Stimulated activated CD8-positive, alpha-beta memory T cell treated with anti-CD3 and anti-CD28 coated beads, Interleukin-12 subunit alpha, Interleukin-12 subunit beta, amount 100 ng/mL, for 4 hours (primary cell): ENCODE measurements around the gene PLEK2.
"Not testable (repeated sequence)": the region's sequence is repeated elsewhere in the genome, so short reads cannot be mapped to it uniquely, and the experiment has no call there.

Source experiments
- DNase-seq: peaks from one replicate; pipeline ENCODE4 v3.0.0-alpha.2; 2020; ENCODE audit warnings: low read depth

PLEK2 gene

DNA sequence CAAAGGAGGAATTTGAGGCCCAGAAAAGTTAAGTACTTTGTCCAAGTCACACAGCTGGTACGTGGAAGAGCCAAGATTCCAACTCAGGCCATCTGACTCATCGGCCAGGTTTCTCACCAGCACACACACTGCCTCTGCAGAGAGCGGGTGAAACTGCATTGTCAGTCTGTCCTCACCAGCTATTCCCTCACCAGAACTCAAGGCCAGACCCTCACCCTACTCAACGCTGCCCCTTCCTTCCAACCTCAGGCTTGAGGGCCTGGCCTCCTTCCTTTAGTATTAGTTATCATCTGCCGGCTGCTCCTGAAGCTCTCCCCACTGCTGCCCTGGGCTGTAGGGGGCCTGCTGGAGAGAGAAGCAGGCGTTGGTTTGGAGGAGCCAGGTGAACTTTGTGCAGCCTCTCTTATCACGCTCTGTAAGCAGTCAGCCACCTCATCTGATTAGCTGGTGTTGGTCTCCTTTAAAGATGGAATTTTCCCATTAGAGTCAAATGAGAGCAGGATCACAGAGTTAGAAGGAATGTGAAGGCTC lies 16.6 kb upstream of the PLEK2 start:
- DNase-seq: no peak

DNA sequence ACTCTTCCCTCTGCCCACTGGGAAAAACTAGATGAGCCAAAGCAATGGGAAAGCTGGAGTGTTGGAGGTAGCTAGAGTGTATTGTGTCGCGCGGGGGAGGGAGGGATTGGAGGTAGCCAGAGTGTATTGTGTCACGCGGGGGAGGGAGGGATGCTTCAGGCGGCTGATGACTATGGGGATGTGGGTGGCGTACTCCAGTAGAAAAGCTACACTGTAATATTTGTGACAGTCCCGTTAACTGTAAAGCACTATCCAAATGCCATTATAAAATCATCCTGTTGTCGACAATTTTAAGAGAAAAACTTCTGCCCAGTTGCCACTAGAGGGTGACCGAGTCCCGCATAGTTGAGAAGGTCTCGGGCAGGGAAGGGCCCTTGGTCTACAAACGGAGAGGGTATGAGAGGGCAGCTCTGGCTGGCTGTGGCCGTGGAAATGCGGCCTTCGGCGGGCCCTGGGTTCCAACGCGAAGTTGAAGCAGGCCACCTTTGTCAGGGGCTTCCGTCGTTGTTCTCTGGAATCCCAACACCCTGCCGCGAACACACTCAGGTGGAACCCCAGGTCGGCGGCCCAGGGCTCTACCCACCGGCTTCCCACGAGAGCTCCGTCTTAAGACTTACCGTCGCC lies 15.1 kb upstream of the PLEK2 start:
- DNase-seq: peak; percentile 50

DNA sequence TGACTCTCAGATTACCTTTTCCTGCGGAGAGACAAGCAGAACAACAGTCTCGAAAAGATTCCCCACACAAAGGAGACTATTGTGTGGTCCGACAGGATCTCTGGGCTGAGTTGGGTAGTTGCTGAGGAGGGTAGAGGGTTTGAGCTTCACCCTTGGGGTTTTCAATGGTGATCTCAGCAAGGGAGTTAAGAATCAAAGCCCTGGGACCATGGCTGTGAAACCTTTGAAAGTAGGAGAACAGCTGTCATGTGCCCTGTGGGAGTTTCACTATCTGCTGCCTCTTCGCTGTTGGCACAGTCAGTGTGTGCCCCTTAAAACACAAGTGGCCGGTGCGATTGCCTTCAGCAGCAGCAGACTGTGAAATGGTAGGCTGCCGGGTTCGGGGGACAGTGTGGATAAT lies 14.2 kb upstream of the PLEK2 start:
- DNase-seq: no peak

DNA sequence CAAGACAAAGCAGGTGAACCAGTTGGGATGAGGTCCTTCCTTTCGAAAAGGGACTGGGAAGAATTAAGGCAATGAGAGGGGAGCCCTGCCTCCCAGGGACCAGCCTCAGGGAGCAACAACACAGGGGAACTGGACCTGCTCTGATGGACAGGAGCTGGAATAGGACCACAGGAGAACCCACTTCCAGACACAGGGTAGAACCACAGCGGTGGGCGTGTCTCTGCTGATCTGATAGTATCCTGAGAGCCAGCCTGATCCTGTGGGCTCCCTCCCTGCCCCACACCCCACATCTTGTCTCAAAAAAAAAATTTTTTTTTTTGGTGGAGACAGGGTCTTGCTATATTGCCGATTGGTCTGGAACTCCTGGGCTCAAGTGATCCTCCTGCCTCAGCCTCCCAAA lies 13.6 kb upstream of the PLEK2 start:
- DNase-seq: no peak

DNA sequence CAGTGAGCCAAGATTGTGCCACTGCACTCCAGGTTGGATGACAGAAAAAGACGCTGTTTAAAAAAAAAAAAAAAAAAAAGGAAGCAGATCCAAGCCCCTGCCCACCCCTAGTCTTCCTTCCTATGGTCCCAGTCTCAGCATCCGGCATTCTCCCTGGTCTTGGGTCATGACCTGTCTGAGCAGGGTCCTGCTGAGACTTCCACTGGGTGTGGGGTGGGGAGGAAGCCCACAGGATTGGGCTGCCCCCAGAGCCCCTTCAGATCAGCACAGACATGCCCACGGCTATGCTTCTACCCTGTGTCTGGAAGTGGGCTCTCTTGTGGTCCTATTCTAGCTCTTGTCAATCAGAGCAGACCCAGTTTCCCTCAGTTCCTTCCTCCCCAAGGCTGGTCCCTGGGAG lies 12.6 kb upstream of the PLEK2 start:
- DNase-seq: no peak

DNA sequence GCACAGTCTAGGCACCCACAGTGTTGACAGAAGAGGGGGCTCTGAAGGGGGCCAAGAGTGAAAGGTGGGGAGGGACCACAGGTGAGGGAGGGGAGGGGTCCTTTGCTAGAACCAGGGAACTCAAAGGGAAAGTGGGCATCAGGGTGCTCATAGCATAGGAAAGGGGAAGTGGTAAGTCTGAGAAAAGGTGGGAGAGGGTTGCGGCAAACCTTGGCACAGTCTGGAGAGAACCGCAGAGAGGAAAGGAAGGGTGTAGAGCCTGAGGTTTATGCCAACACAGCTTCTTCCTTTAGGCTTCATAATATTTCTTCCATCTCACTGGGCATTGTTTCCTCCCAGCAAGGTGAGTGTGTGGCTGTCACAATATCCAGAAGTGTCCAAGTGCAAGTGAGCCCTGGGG lies 11.5 kb upstream of the PLEK2 start:
- no peak for DNase-seq

DNA sequence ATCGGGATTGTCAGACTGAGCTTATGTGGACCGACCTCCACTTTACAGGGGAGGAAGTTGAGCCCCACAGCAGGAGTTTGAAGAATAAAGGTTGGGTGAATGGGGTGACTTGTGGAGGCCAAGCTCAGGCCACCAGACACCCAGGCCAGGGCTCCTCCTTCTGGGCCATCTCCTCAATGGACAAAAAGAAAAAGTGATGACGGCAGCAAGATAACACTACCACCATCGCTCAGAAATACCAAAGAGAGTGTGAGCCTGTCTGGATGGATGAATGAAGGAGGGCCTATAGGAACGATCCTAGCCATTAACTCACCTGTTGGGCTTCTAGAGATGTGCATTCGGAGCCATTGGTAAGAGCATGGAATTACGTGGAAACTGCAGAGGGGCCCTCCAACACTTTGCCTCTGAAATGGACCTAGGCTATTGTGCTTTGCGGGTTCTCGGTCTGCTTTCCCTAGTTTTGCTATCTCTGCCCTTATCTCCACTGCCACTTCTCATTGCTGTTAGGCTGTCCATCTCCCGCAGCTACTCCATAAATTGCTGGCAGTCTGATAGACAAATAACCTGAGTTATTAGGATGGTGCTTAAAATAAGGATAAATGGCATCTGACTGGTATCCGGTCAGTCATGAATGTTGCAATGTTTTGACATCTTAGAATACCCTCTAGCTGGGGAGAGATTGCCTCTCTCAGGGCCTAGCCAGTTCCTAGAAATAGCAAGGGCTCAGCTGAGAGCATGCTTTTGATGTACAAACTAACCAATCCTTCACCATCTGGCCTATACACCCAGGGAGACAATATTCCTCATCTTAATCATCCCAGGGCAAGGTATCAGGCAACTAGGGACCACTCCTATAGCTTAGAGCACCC lies 9.6 kb upstream of the PLEK2 start:
- DNase-seq: no peak

DNA sequence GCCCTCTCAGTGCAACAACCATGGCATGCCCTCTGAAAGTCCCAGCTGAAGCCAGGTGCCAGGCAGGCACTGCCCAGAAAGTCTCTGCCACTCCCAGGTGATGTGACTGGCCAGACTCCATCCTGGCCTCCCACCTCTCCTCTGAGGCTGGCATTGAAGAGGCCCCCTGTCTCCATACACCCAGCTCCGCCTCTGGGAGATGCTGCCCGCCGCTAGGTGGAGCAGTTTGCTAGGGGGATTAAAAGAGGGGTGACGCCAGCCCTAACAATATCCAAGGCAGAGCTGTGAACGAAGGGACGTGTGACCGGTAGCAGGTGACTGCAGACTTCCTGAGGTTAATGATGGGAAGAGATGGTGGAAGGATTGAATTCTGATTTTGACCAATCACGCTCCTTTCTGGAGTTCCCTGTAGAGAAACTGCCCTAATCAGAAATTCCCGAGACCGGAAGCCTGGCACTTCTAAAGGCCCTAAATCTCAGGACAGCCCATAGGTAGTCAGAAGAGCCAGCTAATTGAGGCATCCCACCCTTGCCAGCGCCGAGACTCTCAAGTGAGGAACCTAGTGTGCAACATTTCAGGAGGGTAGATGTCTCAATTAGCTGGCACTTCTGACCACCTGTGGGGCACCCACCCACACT lies 8.3 kb upstream of the PLEK2 start:
- no peak for DNase-seq

DNA sequence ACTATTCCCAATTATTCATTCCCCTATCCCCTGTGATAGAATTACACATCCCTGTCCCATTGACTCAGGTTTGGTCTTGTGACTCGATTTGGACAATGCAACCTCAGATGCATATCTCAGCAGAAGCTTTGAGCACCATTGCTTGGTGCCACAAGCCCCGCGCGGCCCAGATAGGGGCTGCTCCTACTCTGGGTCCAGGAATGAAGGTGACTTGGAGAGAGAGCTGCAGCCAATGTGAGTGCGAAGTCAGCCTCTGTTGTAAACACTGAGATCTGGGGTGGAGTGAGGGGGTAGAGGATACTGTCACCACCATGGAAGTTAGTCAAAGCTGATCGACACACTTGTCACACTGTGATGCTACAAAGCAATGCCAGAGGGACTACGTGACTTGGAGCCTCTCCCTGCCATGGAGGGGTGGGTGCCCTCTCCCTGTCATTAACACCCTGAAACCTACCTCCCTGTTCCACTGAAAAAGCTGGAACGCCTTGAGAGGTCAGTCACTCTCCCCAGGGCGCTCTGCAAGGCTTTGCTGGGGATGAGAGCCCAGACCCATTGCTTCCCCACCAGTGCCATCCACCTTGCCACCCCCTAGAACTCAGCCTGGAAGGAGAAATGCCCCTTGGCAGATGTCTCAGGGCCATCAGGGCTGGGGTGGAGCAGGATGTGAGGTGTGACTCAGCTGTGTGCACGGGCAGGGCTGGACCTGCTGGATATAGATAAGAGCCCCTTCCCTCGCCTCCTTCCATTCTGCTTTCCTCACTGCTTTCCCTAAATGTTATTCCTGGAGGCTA lies 6.6 kb upstream of the PLEK2 start:
- DNase-seq: no peak

DNA sequence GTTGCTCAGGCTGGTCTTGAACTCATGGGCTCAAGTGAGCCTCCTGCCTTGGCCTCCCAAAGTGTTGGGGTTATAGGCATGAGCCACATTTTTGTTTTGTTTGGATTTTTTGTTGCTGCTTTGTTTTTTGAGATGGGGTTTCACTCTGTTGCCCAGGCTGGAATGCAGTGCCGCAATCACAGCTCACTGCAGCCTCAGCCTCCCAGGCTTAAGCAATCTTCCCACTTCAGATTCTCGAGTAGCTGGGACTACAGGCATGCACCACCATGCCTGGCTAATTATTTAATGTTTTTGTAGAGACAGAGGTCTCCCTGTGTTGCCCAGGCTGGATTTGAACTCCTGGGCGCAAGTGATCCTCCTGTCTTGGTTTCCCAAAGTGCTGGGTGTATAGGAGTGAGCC lies 5.7 kb upstream of the PLEK2 start:
- DNase-seq: no peak

DNA sequence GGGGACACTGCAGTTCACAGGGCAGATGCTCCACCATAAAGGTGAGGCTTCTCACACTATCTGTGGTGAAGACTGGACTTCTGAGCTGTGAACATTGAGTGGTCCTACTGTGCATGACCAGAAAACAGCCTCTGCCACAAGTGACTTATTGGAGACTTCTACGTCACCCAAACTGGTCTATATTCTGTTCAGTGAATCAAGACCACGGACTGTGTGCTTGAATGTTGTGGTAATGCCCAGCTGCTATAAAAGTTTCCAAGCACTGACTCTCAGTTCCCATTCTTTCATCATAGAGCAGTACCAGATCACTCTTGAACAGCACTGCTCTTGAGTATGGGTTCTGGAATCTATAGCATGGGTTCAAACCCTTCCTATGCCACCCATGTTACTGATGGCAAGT lies 4.8 kb upstream of the PLEK2 start:
- DNase-seq: no peak

DNA sequence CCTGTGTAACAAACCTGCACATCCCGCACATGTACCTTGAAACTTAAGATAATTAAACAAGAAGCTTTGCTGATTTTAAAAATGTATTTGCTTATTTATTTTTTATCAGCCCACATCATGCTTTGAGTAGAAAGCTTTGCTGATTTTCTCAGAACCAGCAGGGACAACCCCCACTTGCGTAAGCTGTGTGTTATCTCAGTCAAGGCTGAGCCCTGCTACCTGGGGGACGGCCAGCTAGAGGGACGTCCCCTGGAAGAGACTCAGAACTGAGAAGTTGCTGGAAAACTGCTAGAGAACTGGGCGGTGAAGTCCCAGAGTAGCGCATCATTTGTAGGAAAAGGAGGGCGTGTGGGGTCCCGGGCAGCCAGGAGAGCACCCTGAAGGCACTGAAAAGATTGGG lies 4.1 kb upstream of the PLEK2 start:
- no peak for DNase-seq

DNA sequence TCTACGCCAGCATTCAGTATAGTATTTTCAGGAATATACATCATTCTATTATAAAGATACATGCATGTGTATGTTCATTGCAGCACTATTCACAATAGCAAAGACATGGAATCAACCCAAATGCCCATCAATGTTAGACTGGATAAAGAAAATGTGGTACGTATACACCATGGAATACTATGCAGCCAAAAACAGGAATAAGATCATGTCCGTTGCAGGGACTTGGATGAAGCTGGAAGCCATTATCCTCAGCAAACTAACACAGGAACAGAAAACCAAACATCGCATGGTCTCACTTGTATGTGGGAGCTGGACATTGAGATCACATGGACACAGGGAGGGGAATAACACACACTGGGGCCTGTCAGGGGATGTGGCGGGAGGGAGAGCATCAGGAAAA lies 3.6 kb upstream of the PLEK2 start:
- not testable (repeated sequence) for DNase-seq

DNA sequence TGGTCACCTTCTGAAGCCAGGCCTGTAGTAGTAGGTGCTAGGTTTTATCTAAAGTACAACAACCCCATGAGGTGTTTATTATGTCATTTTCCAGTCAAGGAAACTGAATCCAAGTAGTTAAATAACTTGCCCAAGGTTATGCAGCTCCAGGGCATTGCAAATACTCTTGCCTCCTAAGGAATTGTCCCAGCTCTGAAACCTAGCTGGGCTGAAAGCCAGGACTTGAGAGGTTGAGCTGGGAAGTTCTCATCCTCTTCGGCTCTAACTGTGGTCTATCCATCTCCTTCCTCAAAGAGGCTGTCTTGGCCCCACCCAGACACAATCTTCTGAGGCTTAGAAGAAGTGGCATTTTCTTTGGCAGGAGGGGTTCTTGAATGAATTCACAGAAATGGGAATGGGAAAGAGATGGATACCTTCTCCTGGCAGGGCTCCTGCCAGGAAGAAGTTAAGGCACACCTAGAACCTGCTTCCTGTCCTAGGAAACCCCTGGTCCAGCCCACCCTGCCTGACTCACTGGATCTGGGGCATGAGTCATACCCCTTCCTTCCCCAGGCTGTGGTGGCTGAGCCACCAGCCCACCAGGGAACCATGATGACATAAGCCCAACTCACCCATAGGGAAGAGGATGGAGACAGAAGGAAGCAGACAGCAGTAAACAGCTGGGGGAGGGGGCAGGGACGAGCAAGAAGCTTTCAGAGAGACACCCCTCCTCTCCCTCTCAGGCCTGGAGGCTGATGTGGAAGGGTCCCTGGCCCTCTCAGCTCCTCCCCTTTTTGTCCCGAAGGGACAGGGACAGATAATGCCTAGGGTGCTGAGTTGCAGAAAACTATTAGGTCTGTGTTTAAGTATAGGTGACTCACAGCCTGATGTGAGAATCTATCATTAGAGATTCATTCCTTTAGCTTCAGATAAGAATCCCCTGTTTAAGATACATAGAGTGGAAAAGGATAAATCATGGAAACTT lies 2.1 kb upstream of the PLEK2 start:
- DNase-seq: peak; percentile 11

DNA sequence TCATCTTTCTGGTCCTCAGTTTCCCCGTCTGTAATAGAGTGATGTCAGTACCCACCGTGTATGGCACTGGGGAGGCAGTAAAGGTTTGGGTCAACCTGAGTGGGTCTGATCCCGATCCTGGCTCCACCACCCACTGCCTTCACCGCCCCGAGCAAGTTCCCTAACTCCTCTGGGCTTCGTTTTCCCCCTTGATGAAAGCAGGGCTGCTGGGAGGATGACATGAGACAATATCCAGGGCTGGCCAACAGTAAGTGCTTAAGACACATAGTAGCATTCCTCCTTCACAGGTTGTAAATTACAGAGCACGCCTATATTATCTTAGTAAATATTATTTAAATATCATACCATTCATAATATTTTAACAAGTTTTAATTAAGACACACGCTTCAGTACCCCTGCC lies 595 bp downstream of the PLEK2 start:
- no peak for DNase-seq

DNA sequence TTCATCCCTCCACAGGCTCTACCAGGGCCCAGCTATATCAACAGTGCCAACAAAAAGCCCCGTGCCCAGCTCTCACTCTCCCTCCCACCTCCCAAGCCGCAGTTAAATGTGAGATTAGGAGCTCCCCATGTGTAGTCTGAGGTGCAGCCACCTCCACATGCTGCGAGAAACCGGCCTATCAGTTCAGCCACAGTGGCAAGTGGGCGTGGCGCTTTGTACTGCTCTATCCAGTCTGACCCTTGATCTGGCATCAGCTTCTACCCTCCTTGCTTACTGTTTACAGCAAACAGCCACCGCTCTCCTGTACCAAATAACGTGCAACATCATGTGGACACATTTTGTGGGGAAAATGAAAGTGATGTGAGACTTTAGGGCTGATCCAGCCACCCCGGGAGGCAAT lies 1.7 kb downstream of the PLEK2 start:
- no peak for DNase-seq

DNA sequence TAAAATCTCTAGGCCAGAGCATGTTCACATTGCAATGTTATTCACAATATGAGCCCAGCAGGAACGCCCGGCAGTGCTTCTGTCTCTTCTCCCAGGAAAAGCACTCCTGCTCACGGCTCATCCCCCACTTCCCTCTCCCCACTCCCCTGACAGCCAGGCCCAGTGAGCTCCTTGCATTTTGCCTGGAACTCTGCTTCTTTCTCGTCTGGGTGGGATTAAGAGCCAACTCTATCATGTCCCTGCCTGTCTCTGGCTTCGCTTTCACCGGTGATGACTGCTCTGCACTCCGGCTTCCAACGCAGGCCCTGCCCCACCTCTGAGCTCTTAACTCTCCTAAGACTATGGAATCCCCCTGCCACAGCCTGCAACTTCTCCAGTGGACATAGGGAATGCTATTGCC lies 2.5 kb downstream of the PLEK2 start:
- DNase-seq: no peak

DNA sequence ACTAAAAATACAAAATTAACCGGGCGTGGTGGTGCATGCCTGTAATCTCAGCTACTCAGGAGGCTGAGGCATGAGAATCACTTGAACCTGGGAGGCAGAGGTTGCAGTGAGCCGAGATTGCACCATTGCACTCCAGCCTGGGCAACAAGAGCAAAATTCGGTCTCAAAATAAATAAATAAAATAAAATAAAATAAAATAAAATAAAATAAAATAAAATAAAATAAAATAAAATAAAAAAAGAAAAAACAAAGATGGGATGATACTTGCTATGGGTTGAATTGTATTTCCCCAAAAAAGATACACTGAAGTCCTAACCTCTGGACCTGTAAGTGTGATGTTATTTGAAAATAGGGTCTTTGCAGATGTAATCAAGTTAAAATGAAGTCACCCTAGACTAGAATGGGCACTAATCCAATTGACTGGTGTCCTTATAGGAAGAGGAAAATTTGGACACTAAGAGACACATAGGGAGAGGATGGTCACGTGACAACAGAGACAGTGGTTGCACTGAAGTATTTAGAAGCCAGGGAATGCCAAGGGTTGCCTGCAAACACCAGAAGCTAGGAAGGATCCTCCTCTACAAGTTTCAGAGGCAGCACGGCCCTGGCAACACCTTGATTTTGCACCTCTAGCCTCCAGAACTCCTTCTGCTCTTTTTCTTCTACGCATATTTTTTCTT lies 3.7 kb downstream of the PLEK2 start:
- not testable (repeated sequence) for DNase-seq

DNA sequence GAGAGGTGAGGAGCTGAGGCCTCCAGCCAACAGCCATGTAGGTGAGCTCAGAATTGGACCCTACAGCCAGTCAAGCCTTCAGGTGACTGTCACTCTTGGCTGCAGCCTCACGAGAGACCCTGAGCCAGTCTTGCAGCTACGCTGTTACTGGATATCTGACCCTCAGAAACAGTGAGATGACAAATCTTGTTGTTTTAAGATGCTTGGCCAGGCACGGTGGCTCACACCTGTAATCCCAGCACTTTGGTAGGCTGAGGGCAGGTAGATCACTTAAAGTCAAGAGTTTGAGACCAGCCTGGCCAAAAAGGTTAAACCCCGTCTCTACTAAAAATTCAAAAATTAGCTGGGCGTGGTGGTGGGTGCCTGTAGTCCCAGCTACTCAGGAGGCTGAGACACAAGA lies 6.2 kb downstream of the PLEK2 start:
- DNase-seq: no peak

DNA sequence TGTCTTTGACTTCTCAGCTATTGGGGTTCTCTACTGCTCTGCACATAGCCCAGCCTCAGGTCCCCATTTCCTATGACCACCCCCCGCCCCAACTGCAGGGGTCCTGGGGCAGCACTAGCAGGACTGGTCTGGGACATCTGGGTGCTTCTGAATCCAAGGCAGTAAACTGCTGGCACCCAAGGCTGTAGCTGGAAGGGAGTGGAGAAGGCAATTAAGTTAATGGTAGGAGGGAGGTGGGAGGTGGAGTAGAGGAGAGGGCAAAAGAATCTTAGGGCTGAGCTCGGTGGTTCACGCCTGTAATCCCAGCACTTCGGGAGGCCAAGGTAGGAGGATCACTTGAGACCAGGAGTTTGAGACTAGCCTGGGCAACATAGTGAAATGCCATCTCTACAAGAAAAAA lies 11.5 kb downstream of the PLEK2 start:
- no peak for DNase-seq

DNA sequence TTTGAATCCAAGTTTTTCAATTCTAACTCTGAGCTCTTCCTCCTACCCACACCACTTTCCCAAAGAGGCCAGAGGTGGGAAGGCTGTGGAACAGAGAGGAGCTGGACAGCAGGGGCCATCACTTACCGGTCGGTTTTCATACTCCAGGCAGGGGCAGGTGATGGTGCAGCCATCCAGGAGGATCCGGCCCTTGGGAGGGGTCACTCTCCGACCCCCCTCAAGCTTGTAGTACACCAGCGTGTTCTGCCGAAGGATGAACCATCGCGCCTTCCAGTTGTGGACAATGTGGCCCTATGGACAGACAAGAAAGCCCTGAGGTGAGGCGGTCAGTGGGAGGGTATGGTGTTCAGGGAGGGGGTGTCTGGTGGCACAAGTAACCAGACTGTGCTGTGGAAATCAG lies 14.4 kb downstream of the PLEK2 start:
- DNase-seq: no peak
